OCI-LY3 (cell line): ENCODE measurements around the gene C1orf105.

ENCODE experiments used
- H2AFZ ChIP-seq: fragments of 200-600, 300-600 bp; shearing (Covaris generic); 2 replicates; pipeline ENCODE4 v1.6.0; 2014; ENCODE audit warnings: antibody characterized with exemption, low read depth, low read length
- H3K27ac ChIP-seq: fragments of 200-600, 300-600 bp; sonication (generic); 2 replicates; pipeline ENCODE4 v1.5.1; 2014; ENCODE audit warnings: mild to moderate bottlenecking, low read length, moderate library complexity, mixed read lengths
- H3K27me3 ChIP-seq: fragments of 200-600, 300-600 bp; sonication (generic); 2 replicates; pipeline ENCODE4 v1.6.1; 2014; ENCODE audit warnings: low read depth, low read length, mixed read lengths
- H3K36me3 ChIP-seq: fragments of 200-600, 300-600 bp; sonication (generic); replicated peaks from 2 replicates; pipeline ENCODE3; 2014; ENCODE audit warnings: low read depth, low read length, mixed read lengths
- H3K4me1 ChIP-seq: fragments of 300-600, 200-600 bp; sonication (generic); 2 replicates; pipeline ENCODE4 v1.6.1; 2014; ENCODE audit warnings: low read length, mixed read lengths
- H3K4me2 ChIP-seq: fragments of 200-600, 300-600 bp; sonication (generic); 2 replicates; pipeline ENCODE4 v1.6.1; 2014; ENCODE audit warnings: low read length, mixed read lengths
- H3K4me3 ChIP-seq: fragments of 300-600, 200-600 bp; sonication (generic); 2 replicates; pipeline ENCODE4 v1.5.1; 2014; ENCODE audit warnings: antibody characterized with exemption, mild to moderate bottlenecking, low read length, moderate library complexity
- H3K79me2 ChIP-seq: fragments of 300-600, 200-600 bp; shearing (Covaris generic); 2 replicates; pipeline ENCODE4 v1.6.1; 2014; ENCODE audit warnings: mild to moderate bottlenecking, low read length, mixed read lengths
- H3K9ac ChIP-seq: fragments of 300-600, 200-600 bp; shearing (Covaris generic); 2 replicates; pipeline ENCODE4 v1.6.0; 2014; ENCODE audit warnings: mild to moderate bottlenecking, low read length, moderate library complexity
- H3K9me3 ChIP-seq: fragments of 200-600, 300-600 bp; shearing (Covaris generic); 2 replicates; pipeline ENCODE4 v1.6.1; 2014; ENCODE audit warnings: low read length, mixed read lengths; ENCODE audit not compliant: insufficient read depth
- H4K20me1 ChIP-seq: fragments of 200-600, 300-600 bp; sonication (generic); 2 replicates; pipeline ENCODE4 v1.6.1; 2016; ENCODE audit warnings: low read length, mixed read lengths; ENCODE audit not compliant: insufficient read depth
- EZH2phosphoT487 ChIP-seq: fragments of 200-600 bp; shearing (Covaris generic); IDR thresholded peaks from 2 replicates; pipeline ENCODE4 v1.6.1; 2018; ENCODE audit warnings: antibody characterized with exemption, mixed run types, low read depth
- TF ChIP-seq, protein P1 (sequence below): fragments of 200-600, 300-600 bp; sonication (generic); IDR thresholded peaks from 2 replicates; pipeline ENCODE4 v1.5.1; 2014; ENCODE audit warnings: antibody characterized with exemption, low read length, low read depth

Gene C1orf105

GRCh38 chr1:172423336-172423735, 2.9 kb downstream of the C1orf105 start:
- Histone ChIP-seq H3K9ac (no peak overlapping the region), H3K79me2 (no peaks in the 10 kb centered on the region), H3K27ac (no peak overlapping the region), H3K4me2 (no peak overlapping the region), H3K27me3 (no peaks in the 10 kb centered on the region), H4K20me1 (no peaks in the 10 kb centered on the region), H3K4me1 (peaks cover 7% of the 10 kb centered on the region), H3K9me3 (no peaks in the 10 kb centered on the region), H3K36me3 (no peaks in the 10 kb centered on the region), H2AFZ (no peak overlapping the region), H3K4me3 (no peak overlapping the region)
- no peak for TF ChIP-seq EZH2phosphoT487
- TF ChIP-seq, protein P1, sequence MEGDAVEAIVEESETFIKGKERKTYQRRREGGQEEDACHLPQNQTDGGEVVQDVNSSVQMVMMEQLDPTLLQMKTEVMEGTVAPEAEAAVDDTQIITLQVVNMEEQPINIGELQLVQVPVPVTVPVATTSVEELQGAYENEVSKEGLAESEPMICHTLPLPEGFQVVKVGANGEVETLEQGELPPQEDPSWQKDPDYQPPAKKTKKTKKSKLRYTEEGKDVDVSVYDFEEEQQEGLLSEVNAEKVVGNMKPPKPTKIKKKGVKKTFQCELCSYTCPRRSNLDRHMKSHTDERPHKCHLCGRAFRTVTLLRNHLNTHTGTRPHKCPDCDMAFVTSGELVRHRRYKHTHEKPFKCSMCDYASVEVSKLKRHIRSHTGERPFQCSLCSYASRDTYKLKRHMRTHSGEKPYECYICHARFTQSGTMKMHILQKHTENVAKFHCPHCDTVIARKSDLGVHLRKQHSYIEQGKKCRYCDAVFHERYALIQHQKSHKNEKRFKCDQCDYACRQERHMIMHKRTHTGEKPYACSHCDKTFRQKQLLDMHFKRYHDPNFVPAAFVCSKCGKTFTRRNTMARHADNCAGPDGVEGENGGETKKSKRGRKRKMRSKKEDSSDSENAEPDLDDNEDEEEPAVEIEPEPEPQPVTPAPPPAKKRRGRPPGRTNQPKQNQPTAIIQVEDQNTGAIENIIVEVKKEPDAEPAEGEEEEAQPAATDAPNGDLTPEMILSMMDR: no peak

DNA sequence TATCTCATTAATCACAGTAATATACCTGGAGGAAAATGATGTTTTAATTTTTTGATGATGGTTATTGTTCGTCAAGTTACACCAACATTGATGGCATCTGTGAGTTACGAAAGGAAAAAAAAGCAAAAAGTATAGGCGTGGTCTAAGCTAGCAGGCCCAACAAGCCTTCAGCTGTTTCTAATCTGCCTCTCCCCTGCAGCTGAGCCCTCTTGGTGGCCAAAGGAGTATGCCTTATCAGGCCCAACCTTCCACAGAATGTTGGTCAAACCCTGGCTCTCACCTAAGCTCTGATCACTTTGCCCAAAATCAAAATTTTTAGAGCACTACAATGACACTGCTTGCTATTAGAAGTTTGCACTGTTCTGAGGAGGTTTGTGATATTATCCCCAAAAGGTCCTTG, 4.9 kb downstream of the C1orf105 start:
- no peak overlapping the region for H3K9ac ChIP-seq
- no peak overlapping the region for H2AFZ ChIP-seq
- no peaks in the 10 kb centered on the region for H3K9me3 ChIP-seq
- H3K27me3 ChIP-seq: no peaks in the 10 kb centered on the region
- H3K36me3 ChIP-seq: no peaks in the 10 kb centered on the region
- no peak overlapping the region for H3K4me3 ChIP-seq
- no peak for TF ChIP-seq EZH2phosphoT487
- H3K27ac ChIP-seq: no peak overlapping the region
- H3K4me2 ChIP-seq: no peak overlapping the region
- H4K20me1 ChIP-seq: no peaks in the 10 kb centered on the region
- H3K79me2 ChIP-seq: no peaks in the 10 kb centered on the region
- H3K4me1 ChIP-seq: peaks cover 7% of the 10 kb centered on the region

DNA sequence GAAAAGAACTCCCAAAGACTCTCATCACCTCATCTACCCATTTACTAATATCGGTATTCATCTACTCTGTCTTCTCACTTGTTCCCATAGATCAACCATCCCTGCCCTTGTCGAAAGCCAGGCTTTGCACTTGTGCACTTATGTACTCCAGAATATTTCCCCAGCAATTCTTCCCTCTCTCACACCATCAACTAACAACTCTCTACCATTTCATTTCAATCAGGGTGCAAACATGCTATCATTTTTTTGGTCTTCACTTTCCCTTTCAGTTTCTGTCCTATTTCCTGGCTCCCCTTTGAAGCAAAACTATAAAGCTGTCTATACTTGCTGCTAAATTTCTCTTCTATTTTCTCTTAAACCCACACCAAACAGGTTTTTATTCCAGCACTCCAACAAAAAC, 6.7 kb downstream of the C1orf105 start:
- H3K9ac ChIP-seq: no peak overlapping the region
- H3K9me3 ChIP-seq: no peaks in the 10 kb centered on the region
- TF ChIP-seq, protein P1: no peak
- no peak for TF ChIP-seq EZH2phosphoT487
- H4K20me1 ChIP-seq: no peaks in the 10 kb centered on the region
- H3K4me2 ChIP-seq: peak overlapping the region; percentile 17
- H3K4me3 ChIP-seq: no peak overlapping the region
- no peak overlapping the region for H3K27ac ChIP-seq
- no peaks in the 10 kb centered on the region for H3K36me3 ChIP-seq
- peaks cover 7% of the 10 kb centered on the region for H3K4me1 ChIP-seq
- no peak overlapping the region for H2AFZ ChIP-seq
- H3K27me3 ChIP-seq: no peaks in the 10 kb centered on the region
- no peaks in the 10 kb centered on the region for H3K79me2 ChIP-seq

GRCh38 chr1:172429331-172430127, 9.0 kb downstream of the C1orf105 start:
- TF ChIP-seq EZH2phosphoT487: no peak
- TF ChIP-seq, protein P1: peak; percentile 98
- peaks cover 7% of the 10 kb centered on the region for H3K4me1 ChIP-seq
- no peaks in the 10 kb centered on the region for H4K20me1 ChIP-seq
- H3K4me3 ChIP-seq: no peak overlapping the region
- H3K36me3 ChIP-seq: no peaks in the 10 kb centered on the region
- H3K27me3 ChIP-seq: no peaks in the 10 kb centered on the region
- H3K9ac ChIP-seq: no peak overlapping the region
- H2AFZ ChIP-seq: no peak overlapping the region
- no peak overlapping the region for H3K27ac ChIP-seq
- H3K9me3 ChIP-seq: no peaks in the 10 kb centered on the region
- no peaks in the 10 kb centered on the region for H3K79me2 ChIP-seq
- no peak overlapping the region for H3K4me2 ChIP-seq
